ENCODE results near the gene CACNA1I.

- TF ChIP-seq, protein P1, sequence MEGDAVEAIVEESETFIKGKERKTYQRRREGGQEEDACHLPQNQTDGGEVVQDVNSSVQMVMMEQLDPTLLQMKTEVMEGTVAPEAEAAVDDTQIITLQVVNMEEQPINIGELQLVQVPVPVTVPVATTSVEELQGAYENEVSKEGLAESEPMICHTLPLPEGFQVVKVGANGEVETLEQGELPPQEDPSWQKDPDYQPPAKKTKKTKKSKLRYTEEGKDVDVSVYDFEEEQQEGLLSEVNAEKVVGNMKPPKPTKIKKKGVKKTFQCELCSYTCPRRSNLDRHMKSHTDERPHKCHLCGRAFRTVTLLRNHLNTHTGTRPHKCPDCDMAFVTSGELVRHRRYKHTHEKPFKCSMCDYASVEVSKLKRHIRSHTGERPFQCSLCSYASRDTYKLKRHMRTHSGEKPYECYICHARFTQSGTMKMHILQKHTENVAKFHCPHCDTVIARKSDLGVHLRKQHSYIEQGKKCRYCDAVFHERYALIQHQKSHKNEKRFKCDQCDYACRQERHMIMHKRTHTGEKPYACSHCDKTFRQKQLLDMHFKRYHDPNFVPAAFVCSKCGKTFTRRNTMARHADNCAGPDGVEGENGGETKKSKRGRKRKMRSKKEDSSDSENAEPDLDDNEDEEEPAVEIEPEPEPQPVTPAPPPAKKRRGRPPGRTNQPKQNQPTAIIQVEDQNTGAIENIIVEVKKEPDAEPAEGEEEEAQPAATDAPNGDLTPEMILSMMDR (IDR thresholded peaks at IDR 0.05 in 2 of 3, conservative IDR thresholded peaks at IDR 0.05 in 1 of 3; ENCODE audit: borderline replicate concordance in 1 of 3, insufficient read depth in 1 of 3, low read depth in 2 of 3, low read length in 2 of 3), result no peak
- no peak for TF ChIP-seq FOSL1 (IDR thresholded peaks at IDR 0.05; ENCODE audit: low read depth)
- TF ChIP-seq POLR2A (IDR thresholded peaks at IDR 0.05; ENCODE audit: borderline replicate concordance, extremely low read depth, insufficient read depth, insufficient read length), result no peak
- no peak for TF ChIP-seq POLR2AphosphoS5 (IDR thresholded peaks at IDR 0.05; ENCODE audit: low read depth, low read length)
- TF ChIP-seq YY1 (IDR thresholded peaks at IDR 0.05; ENCODE audit: extremely low read depth, insufficient replicate concordance, low read depth, low read length), result no peak
- TF ChIP-seq CEBPB (IDR thresholded peaks at IDR 0.05; ENCODE audit: low read depth), result no peak
- TF ChIP-seq, protein P2, sequence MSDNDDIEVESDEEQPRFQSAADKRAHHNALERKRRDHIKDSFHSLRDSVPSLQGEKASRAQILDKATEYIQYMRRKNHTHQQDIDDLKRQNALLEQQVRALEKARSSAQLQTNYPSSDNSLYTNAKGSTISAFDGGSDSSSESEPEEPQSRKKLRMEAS (IDR thresholded peaks at IDR 0.05), result no peak
- TF ChIP-seq, protein P3, sequence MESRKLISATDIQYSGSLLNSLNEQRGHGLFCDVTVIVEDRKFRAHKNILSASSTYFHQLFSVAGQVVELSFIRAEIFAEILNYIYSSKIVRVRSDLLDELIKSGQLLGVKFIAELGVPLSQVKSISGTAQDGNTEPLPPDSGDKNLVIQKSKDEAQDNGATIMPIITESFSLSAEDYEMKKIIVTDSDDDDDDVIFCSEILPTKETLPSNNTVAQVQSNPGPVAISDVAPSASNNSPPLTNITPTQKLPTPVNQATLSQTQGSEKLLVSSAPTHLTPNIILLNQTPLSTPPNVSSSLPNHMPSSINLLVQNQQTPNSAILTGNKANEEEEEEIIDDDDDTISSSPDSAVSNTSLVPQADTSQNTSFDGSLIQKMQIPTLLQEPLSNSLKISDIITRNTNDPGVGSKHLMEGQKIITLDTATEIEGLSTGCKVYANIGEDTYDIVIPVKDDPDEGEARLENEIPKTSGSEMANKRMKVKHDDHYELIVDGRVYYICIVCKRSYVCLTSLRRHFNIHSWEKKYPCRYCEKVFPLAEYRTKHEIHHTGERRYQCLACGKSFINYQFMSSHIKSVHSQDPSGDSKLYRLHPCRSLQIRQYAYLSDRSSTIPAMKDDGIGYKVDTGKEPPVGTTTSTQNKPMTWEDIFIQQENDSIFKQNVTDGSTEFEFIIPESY (IDR thresholded peaks at IDR 0.05; ENCODE audit: extremely low read depth, insufficient replicate concordance, low read length), result no peak
- TF ChIP-seq SIN3A (IDR thresholded peaks at IDR 0.05; ENCODE audit: low read depth), result no peak
- TF ChIP-seq EZH2phosphoT487 (IDR thresholded peaks at IDR 0.05; ENCODE audit: borderline replicate concordance), result no peak
- no peak for TF ChIP-seq ZNF274 (IDR thresholded peaks at IDR 0.05; ENCODE audit: low read depth, low read length)
- no peak for TF ChIP-seq CBX3 (IDR thresholded peaks at IDR 0.05; ENCODE audit: low read depth)
- no peak for TF ChIP-seq REST (IDR thresholded peaks at IDR 0.05; ENCODE audit: low read depth)
Observed at GRCh38 chr22:39580795-39581194, 10.2 kb downstream of the CACNA1I start.
